HG03060 (cell line): ENCODE data around the gene ATPAF1.
"Not testable (repeated sequence)": the region's sequence is repeated elsewhere in the genome, so short reads cannot be mapped to it uniquely, and the experiment has no call there.

Source experiments
- ATAC-seq: cut with Tn5 transposase; IDR thresholded peaks from one replicate; pipeline ENCODE4 v1.9.1; 2021; ENCODE audit warnings: low read depth, moderate number of reproducible peaks; ENCODE audit not compliant: unreplicated experiment

ATPAF1 gene

GRCh38 chr1:46667782-46668760, at the start of gene ATPAF1:
TSS of gene ATPAF1 (minus strand) at chr1:46668364. CDS start at chr1:46668322, 42 bp downstream.
- peak; percentile 50 for ATAC-seq

- ATAC-seq = no peak
These were observed 49.5 kb upstream of the ATPAF1 start for GRCh38 chr1:46717654-46718053.

GRCh38 chr1:46714976-46715375, 46.8 kb upstream of the ATPAF1 start:
- ATAC-seq = no peak

- ATAC-seq = no peak
These were observed 40.0 kb upstream of the ATPAF1 start for GRCh38 chr1:46708121-46708520.

- no peak for ATAC-seq
These were observed 37.2 kb upstream of the ATPAF1 start for GRCh38 chr1:46705408-46705807.

- ATAC-seq = no peak
These were observed 35.9 kb upstream of the ATPAF1 start for GRCh38 chr1:46703927-46704641.

GRCh38 chr1:46699666-46700065, 31.5 kb upstream of the ATPAF1 start:
- no peak for ATAC-seq

GRCh38 chr1:46697053-46697452, 28.9 kb upstream of the ATPAF1 start:
- no peak for ATAC-seq

- not testable (repeated sequence) for ATAC-seq
These were observed 26.5 kb upstream of the ATPAF1 start for GRCh38 chr1:46694676-46695075.

GRCh38 chr1:46692811-46693770, 24.9 kb upstream of the ATPAF1 start:
- no peak for ATAC-seq

GRCh38 chr1:46691997-46692790, 24.0 kb upstream of the ATPAF1 start:
- no peak for ATAC-seq

- no peak for ATAC-seq
These were observed 22.8 kb upstream of the ATPAF1 start for GRCh38 chr1:46690931-46691421.

- no peak for ATAC-seq
These were observed 21.7 kb upstream of the ATPAF1 start for GRCh38 chr1:46689897-46690296.

GRCh38 chr1:46689356-46689755, 21.2 kb upstream of the ATPAF1 start:
- no peak for ATAC-seq

- no peak for ATAC-seq
These were observed 19.9 kb upstream of the ATPAF1 start for GRCh38 chr1:46687921-46688509.

- ATAC-seq = no peak
These were observed 19.0 kb upstream of the ATPAF1 start for GRCh38 chr1:46687093-46687659.

GRCh38 chr1:46686255-46686654, 18.1 kb upstream of the ATPAF1 start:
- no peak for ATAC-seq

GRCh38 chr1:46684670-46685069, 16.5 kb upstream of the ATPAF1 start:
- no peak for ATAC-seq

- no peak for ATAC-seq
These were observed 13.9 kb upstream of the ATPAF1 start for GRCh38 chr1:46682064-46682463.
